H1 (cell line): ENCODE measurements around the gene PTPN1. TPM values are rescaled to one million over a fixed set of nuclear protein-coding genes. Genes with fewer than 3 reads are reported as not detected.

Experiments
- CTCF ChIA-PET: fragments of 300-600 bp; sonication (Branson Sonifier 250); formaldehyde crosslinking; loops from one replicate; lab custom pipeline; 2021; ENCODE audit not compliant: partially characterized antibody; lab: Charles Lee
- POLR2A ChIA-PET: fragments of 300-600 bp; sonication (Branson Sonifier 250); formaldehyde crosslinking; loops from one replicate; lab custom pipeline; 2021; ENCODE audit warnings: inconsistent platforms; ENCODE audit not compliant: partially characterized antibody; lab: Charles Lee
- DNase-seq, 2 experiments: peaks; one replicate each; pipeline versions ENCODE4 v3.0.0 to v3.0.0-alpha.2; 2010 to 2022; ENCODE audit warnings: low spot score in 2 of 2, low read depth in 1 of 2, mixed read lengths in 1 of 2
- FAIRE-seq: peaks from 2 replicates; lab custom pipeline; 2011; peaks lifted over from hg19 to GRCh38; lab: Jason Lieb, UNC
- H2AFZ ChIP-seq: 2 replicates; pipeline ENCODE4 v1.8.1; 2012; ENCODE audit warnings: low read length, inconsistent platforms
- H2AK5ac ChIP-seq: 2 replicates; pipeline ENCODE4 v1.6.1; 2013; ENCODE audit warnings: low read depth, low read length
- H2BK120ac ChIP-seq: replicated peaks from 2 replicates; pipeline ENCODE3; 2013; ENCODE audit warnings: low read depth, low read length, inconsistent platforms
- H2BK12ac ChIP-seq: 2 replicates; pipeline ENCODE4 v1.6.1; 2013; ENCODE audit warnings: low read depth, low read length
- H2BK15ac ChIP-seq: 2 replicates; pipeline ENCODE4 v1.6.1; 2013; ENCODE audit warnings: low read length
- H2BK20ac ChIP-seq: 2 replicates; pipeline ENCODE4 v1.6.1; 2013; ENCODE audit warnings: low read length
- H2BK5ac ChIP-seq: 2 replicates; pipeline ENCODE4 v1.6.1; 2013; ENCODE audit warnings: low read depth, low read length
- H3K14ac ChIP-seq: 2 replicates; pipeline ENCODE4 v1.6.1; 2013; ENCODE audit warnings: inconsistent platforms; ENCODE audit not compliant: insufficient read length
- H3K18ac ChIP-seq: 2 replicates; pipeline ENCODE4 v1.6.1; 2013; ENCODE audit warnings: low read length; ENCODE audit errors: extremely low read depth
- H3K23ac ChIP-seq: 2 replicates; pipeline ENCODE4 v1.6.1; 2013; ENCODE audit warnings: inconsistent platforms; ENCODE audit not compliant: insufficient read length
- H3K23me2 ChIP-seq: 2 replicates; pipeline ENCODE4 v1.6.1; 2013; ENCODE audit warnings: low read depth, low read length
- H3K27ac ChIP-seq: 2 replicates; pipeline ENCODE4 v1.6.1; 2011; ENCODE audit warnings: low read depth, low read length, inconsistent platforms
- H3K27me3 ChIP-seq, 4 experiments: replicated peaks in 1 of 4; 1 replicate in 1 of 4; 2 replicates in 3 of 4; pipeline versions ENCODE4 v1.6.1 to v1.8.1; 2011 to 2013; ENCODE audit warnings: low read length in 3 of 4, mild to moderate bottlenecking in 3 of 4, inconsistent platforms in 2 of 4, mixed read lengths in 2 of 4, moderate library complexity in 1 of 4; ENCODE audit not compliant: control insufficient read depth in 3 of 4, insufficient read depth in 3 of 4; ENCODE audit errors: extremely low read depth in 1 of 4
- H3K36me3 ChIP-seq, 4 experiments: 2 replicates each; pipeline versions ENCODE4 v1.6.1 to v1.8.1; 2011 to 2013; ENCODE audit warnings: mild to moderate bottlenecking in 4 of 4, low read length in 3 of 4, moderate library complexity in 2 of 4, control low read depth in 1 of 4, inconsistent platforms in 1 of 4; ENCODE audit not compliant: insufficient read depth in 4 of 4, control insufficient read depth in 2 of 4
- H3K4ac ChIP-seq: replicated peaks from 2 replicates; pipeline ENCODE3; 2013; ENCODE audit warnings: low read length, low read depth, mixed read lengths, inconsistent platforms; ENCODE audit not compliant: insufficient read length
- H3K4me1 ChIP-seq, 4 experiments: replicated peaks in 1 of 4; 1 replicate in 1 of 4; 2 replicates in 3 of 4; pipeline versions ENCODE4 v1.6.1 to v1.8.1; 2011 to 2013; ENCODE audit warnings: low read length in 3 of 4, inconsistent platforms in 2 of 4, mixed read lengths in 1 of 4; ENCODE audit not compliant: insufficient read depth in 4 of 4, control insufficient read depth in 3 of 4
- H3K4me2 ChIP-seq, 2 experiments: 2 replicates each; pipeline versions ENCODE4 v1.6.1 to v1.8.1; 2011 to 2013; ENCODE audit warnings: low read depth in 2 of 2, low read length in 2 of 2, control low read depth in 1 of 2, inconsistent platforms in 1 of 2, mild to moderate bottlenecking in 1 of 2; ENCODE audit not compliant: insufficient read depth in 1 of 2
- H3K4me3 ChIP-seq, 4 experiments: fragments of 200-600, 300-600 bp in 1 of 4; sonication (generic), shearing (Covaris generic), sonication (Bioruptor Twin) in 1 of 4; 2 replicates each; pipeline versions ENCODE4 v1.5.1 to v1.8.1; 2011 to 2016; ENCODE audit warnings: low read length in 4 of 4, low read depth in 3 of 4, control low read depth in 2 of 4, inconsistent platforms in 2 of 4, mild to moderate bottlenecking in 2 of 4, mixed read lengths in 1 of 4, moderate library complexity in 1 of 4; ENCODE audit not compliant: insufficient read depth in 2 of 4; ENCODE audit errors: extremely low read depth in 1 of 4
- H3K56ac ChIP-seq: replicated peaks from 2 replicates; pipeline ENCODE3; 2013; ENCODE audit warnings: low read depth, mild to moderate bottlenecking, mixed read lengths, low read length, inconsistent platforms; ENCODE audit not compliant: insufficient read length
- H3K79me1 ChIP-seq: 2 replicates; pipeline ENCODE4 v1.6.1; 2013; ENCODE audit warnings: low read depth, low read length, control low read depth
- H3K79me2 ChIP-seq, 2 experiments: 2 replicates each; pipeline versions ENCODE4 v1.6.1 to v1.8.1; 2012 to 2013; ENCODE audit warnings: low read length in 2 of 2, mild to moderate bottlenecking in 2 of 2, inconsistent platforms in 1 of 2; ENCODE audit not compliant: insufficient read depth in 2 of 2, control insufficient read depth in 1 of 2
- H3K9ac ChIP-seq, 4 experiments: replicated peaks in 1 of 4; 1 replicate in 1 of 4; 2 replicates in 3 of 4; pipeline versions ENCODE4 v1.6.1 to v1.8.1; 2011 to 2013; ENCODE audit warnings: low read depth in 3 of 4, low read length in 3 of 4, control low read depth in 2 of 4, mild to moderate bottlenecking in 2 of 4, moderate library complexity in 2 of 4, inconsistent platforms in 1 of 4; ENCODE audit errors: extremely low read depth in 1 of 4
- H3K9me3 ChIP-seq, 2 experiments: 2 replicates each; pipeline versions ENCODE4 v1.6.1 to v1.8.1; 2012 to 2013; ENCODE audit warnings: mild to moderate bottlenecking in 2 of 2, moderate library complexity in 2 of 2, control low read depth in 1 of 2, inconsistent platforms in 1 of 2, low read depth in 1 of 2, low read length in 1 of 2, mixed read lengths in 1 of 2; ENCODE audit not compliant: insufficient read depth in 2 of 2
- H4K20me1 ChIP-seq, 2 experiments: replicated peaks in 1 of 2; 2 replicates each; pipeline versions ENCODE3 to v1.8.1; 2011 to 2013; ENCODE audit warnings: inconsistent platforms in 2 of 2, low read length in 2 of 2, mild to moderate bottlenecking in 1 of 2; ENCODE audit not compliant: insufficient read depth in 2 of 2, control insufficient read depth in 1 of 2
- H4K5ac ChIP-seq: 2 replicates; pipeline ENCODE4 v1.6.1; 2013; ENCODE audit warnings: low read length, low read depth, mixed read lengths, inconsistent platforms; ENCODE audit not compliant: insufficient read length
- H4K8ac ChIP-seq: 2 replicates; pipeline ENCODE4 v1.8.0; 2013; ENCODE audit warnings: mild to moderate bottlenecking, moderate library complexity, low read length, inconsistent platforms; ENCODE audit not compliant: insufficient read depth; ENCODE audit errors: extremely low read depth
- H4K91ac ChIP-seq: replicated peaks from 2 replicates; pipeline ENCODE3; 2013; ENCODE audit warnings: low read length, mixed read lengths, inconsistent platforms; ENCODE audit not compliant: insufficient read length
- HDAC2 ChIP-seq, 2 experiments: fragments of 300-600 bp in 1 of 2; sonication (generic) in 1 of 2; IDR thresholded peaks; 2 replicates each; pipeline ENCODE4 v1.6.1; 2011 to 2012; ENCODE audit warnings: low read depth in 2 of 2, low read length in 2 of 2, mild to moderate bottlenecking in 2 of 2, moderate library complexity in 2 of 2, borderline replicate concordance in 1 of 2, inconsistent platforms in 1 of 2
- WGBS, 2 experiments: shearing (Covaris generic) in 1 of 2; methylation state at CpG; one replicate each; pipeline versions ENCODE4 v1.1.6 to v1.1.7; 2013 to 2015; ENCODE audit warnings: low lambda C conversion rate in 2 of 2, mixed read lengths in 2 of 2, inconsistent platforms in 1 of 2, low coverage in 1 of 2, missing lambda C conversion rate in 1 of 2; ENCODE audit not compliant: insufficient replicate concordance in 2 of 2, insufficient coverage in 1 of 2, insufficient read length in 1 of 2; ENCODE audit errors: extremely low coverage in 1 of 2, missing lambda C conversion rate in 1 of 2; 5-methylcytosine and 5-hydroxymethylcytosine counted together
- polyA plus RNA-seq, 7 experiments: library from polyadenylated mRNA; depleted of rRNA in 3 of 7; stranded (reverse) in 5 of 7; unstranded in 2 of 7; fragments of >200 nt in 5 of 7; fragments of 200-250 nt in 2 of 7; gene quantifications; 1 replicate in 5 of 7; 2 replicates in 1 of 7; 4 replicates in 1 of 7; pipeline versions ENCODE4 v1.2.1 to v1.2.3, GENCODE V29; 2011 to 2013; ENCODE audit warnings: missing spikeins in 2 of 7, mixed read lengths in 2 of 7
- total RNA-seq: library from RNA; stranded (reverse); fragmentation: NEBNext Ultra II Directional; extraction: Animal tissue kit (Norgen Biotek cat#: 25700); gene quantifications from 2 replicates; pipeline ENCODE4 v1.2.1, GENCODE V29; 2021
- TF ChIP-seq, protein P1 (sequence below): IDR thresholded peaks from 2 replicates; pipeline ENCODE4 v1.6.1; 2012; ENCODE audit warnings: inconsistent platforms
- TF ChIP-seq, protein P2 (sequence below): IDR thresholded peaks from 2 replicates; pipeline ENCODE4 v1.6.1; 2012; ENCODE audit warnings: inconsistent platforms
- TF ChIP-seq, protein P3 (sequence below): IDR thresholded peaks from 2 replicates; pipeline ENCODE4 v1.6.1; 2011; ENCODE audit warnings: low read length, improper control_type of control experiment

The PTPN1 gene
- total and polyA plus RNA-seq, 2 of the 8 experiments (the other 6 are each of a cell fraction or from before 2014, with no cell fraction given), result 18.6 to 32.1 TPM

DNA sequence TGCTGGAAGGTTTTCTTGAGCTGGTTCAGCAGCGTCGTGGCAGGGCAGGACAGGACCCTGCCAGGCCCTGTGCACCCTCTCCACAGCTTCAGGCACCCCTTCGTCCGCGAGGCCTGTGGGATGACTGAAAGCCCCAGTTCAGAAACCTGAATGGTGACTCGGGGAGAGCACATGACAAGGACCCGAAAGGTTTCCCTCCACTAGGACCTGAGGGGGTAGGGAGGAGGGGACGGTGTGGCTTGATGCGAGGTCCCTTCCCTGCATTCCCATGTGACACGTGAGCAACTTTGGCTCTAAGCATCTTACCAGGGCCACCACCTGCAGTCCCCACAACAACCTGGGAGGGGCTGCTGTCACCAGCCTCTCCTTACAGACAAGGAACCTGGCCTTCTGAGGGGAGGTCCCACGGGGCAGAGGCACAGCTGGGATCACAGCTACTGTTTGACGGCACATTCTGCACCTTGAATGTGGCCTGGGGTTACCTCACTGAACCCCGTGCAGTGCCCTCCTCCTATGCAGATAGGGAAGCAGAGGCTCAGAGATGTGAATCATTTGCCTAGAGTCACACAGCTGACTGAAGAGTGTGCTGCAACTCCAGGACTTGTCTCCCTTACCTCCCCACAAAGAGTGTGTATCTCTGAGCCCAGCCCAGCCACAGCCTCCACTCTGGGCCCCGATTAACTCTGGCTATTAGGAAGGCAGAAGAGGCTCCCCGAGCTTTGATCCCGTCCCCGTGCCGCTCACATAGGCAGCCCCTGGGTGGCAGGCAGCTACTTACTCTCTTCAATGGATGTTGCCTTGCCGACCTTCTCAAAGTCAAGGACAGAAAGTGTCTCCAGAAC is 84.6 kb downstream of the PTPN1 start:
- no peak overlapping the region; a peak in 1 of 7 replicates for H3K9ac ChIP-seq
- TF ChIP-seq, protein P1, sequence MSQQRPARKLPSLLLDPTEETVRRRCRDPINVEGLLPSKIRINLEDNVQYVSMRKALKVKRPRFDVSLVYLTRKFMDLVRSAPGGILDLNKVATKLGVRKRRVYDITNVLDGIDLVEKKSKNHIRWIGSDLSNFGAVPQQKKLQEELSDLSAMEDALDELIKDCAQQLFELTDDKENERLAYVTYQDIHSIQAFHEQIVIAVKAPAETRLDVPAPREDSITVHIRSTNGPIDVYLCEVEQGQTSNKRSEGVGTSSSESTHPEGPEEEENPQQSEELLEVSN, result no peak
- TF ChIP-seq, protein P2, sequence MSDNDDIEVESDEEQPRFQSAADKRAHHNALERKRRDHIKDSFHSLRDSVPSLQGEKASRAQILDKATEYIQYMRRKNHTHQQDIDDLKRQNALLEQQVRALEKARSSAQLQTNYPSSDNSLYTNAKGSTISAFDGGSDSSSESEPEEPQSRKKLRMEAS, result peak; percentile 31; the same call in 1 of the 2 replicates
- TF ChIP-seq, protein P3, sequence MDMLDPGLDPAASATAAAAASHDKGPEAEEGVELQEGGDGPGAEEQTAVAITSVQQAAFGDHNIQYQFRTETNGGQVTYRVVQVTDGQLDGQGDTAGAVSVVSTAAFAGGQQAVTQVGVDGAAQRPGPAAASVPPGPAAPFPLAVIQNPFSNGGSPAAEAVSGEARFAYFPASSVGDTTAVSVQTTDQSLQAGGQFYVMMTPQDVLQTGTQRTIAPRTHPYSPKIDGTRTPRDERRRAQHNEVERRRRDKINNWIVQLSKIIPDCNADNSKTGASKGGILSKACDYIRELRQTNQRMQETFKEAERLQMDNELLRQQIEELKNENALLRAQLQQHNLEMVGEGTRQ, result no peak
- no peak for TF ChIP-seq HDAC2 (IDR thresholded peaks at IDR 0.05; ENCODE audit: borderline replicate concordance in 1 of 2, low read depth in 2 of 2, low read length in 2 of 2)
- TF ChIP-seq, all 59 proteins: peak for 1
- H3K23me2 ChIP-seq, result no peaks in the 10 kb centered on the region; the same call in 1 of the 2 replicates
- peak overlapping the region; percentile 5; the same call in 1 of the 2 replicates for H2BK15ac ChIP-seq
- H3K9me3 ChIP-seq, result no peaks in the 10 kb centered on the region
- no peak overlapping the region for H2AK5ac ChIP-seq
- peak overlapping the region; percentile 37; the same call in 1 of the 2 replicates for H4K8ac ChIP-seq
- H3K4me3 ChIP-seq, result no peak overlapping the region
- peak overlapping the region; percentile 14; the same call in 1 of the 2 replicates for H3K18ac ChIP-seq
- no peaks in the 10 kb centered on the region for H3K79me2 ChIP-seq
- no peak overlapping the region for H2BK20ac ChIP-seq
- no peak overlapping the region for H3K4me2 ChIP-seq
- no peak overlapping the region for H3K27ac ChIP-seq
- ChIA-PET CTCF (interaction anchor here (0.6 to 5.4 kb wide), 8 partner anchors 8 to 417 kb away, joined by 3 to 36 read pairs (median 3); no protein-coding TSS in a partner anchor), POLR2A (interaction anchor here (1.3 kb wide), 1 partner anchor 69 kb away, joined by 3 read pairs; no protein-coding TSS in a partner anchor)
- no peaks in the 10 kb centered on the region; the same call in 1 of the 2 replicates for H3K79me1 ChIP-seq
- no peak overlapping the region for H3K4ac ChIP-seq
- peaks cover 0 to 13% (median 8%) of the 10 kb centered on the region in 4 experiments; a peak in 4 of 7 replicates for H3K4me1 ChIP-seq
- 80% methylated on average over 19 of the region's 19 CpGs; no CpG with 5 or more reads in 1 of the 2 experiments for WGBS, 2 experiments
- H2AFZ ChIP-seq, result no peak overlapping the region
- H4K20me1 ChIP-seq, result no peaks in the 10 kb centered on the region
- H4K5ac ChIP-seq, result no peak overlapping the region
- no peak for FAIRE-seq
- no peak overlapping the region for H2BK120ac ChIP-seq
- H2BK5ac ChIP-seq, result no peak overlapping the region
- no peak overlapping the region for H3K23ac ChIP-seq
- no peaks in the 10 kb centered on the region for H3K36me3 ChIP-seq
- H3K27me3 ChIP-seq, result no peaks in the 10 kb centered on the region
- DNase-seq, result no peak
- H4K91ac ChIP-seq, result peak overlapping the region; percentile 54
- H3K14ac ChIP-seq, result no peak overlapping the region
- H2BK12ac ChIP-seq, result no peak overlapping the region
- no peak overlapping the region for H3K56ac ChIP-seq
